Kidney (tissue), 14 donors: ENCODE results near the gene COL15A1. TPM values are rescaled to one million over a fixed set of nuclear protein-coding genes. Genes with fewer than 3 reads are reported as not detected.
A peak's percentile ranks its signal among the peaks of the same experiment; 100 is the strongest.

ENCODE experiments used
- DNase-seq, 5 donors: peaks; one replicate each; pipeline ENCODE4 v3.0.0-alpha.2; 2013 to 2020
- FAIRE-seq: peaks from 2 replicates; lab custom pipeline; 2012; peaks lifted over from hg19 to GRCh38; lab: Jason Lieb, UNC
- H3K27ac ChIP-seq, 2 donors: one replicate each; pipeline ENCODE4 v1.7.0; 2013; ENCODE audit warnings: low read depth in 2 of 2, low read length in 2 of 2, inconsistent platforms in 1 of 2
- H3K27me3 ChIP-seq: one replicate; pipeline ENCODE4 v1.7.1; 2013; ENCODE audit warnings: low read length, inconsistent platforms; ENCODE audit not compliant: control insufficient read depth, insufficient read depth
- H3K36me3 ChIP-seq, 3 donors: one replicate each; pipeline versions ENCODE4 v1.7.0 to v1.7.1; 2013; ENCODE audit warnings: low read length in 3 of 3, control low read depth in 1 of 3, inconsistent platforms in 1 of 3; ENCODE audit not compliant: insufficient read depth in 3 of 3, control insufficient read depth in 2 of 3
- H3K4me1 ChIP-seq, 3 donors: one replicate each; pipeline versions ENCODE4 v1.7.0 to v1.7.1; 2013; ENCODE audit warnings: low read length in 3 of 3, inconsistent platforms in 1 of 3, low read depth in 1 of 3; ENCODE audit not compliant: control insufficient read depth in 2 of 3, insufficient read depth in 2 of 3
- H3K4me3 ChIP-seq, 3 donors: one replicate each; pipeline versions ENCODE4 v1.7.0 to v1.8.1; 2013; ENCODE audit warnings: low read length in 3 of 3, control low read depth in 1 of 3, inconsistent platforms in 1 of 3
- H3K9ac ChIP-seq, 3 donors: one replicate each; pipeline versions ENCODE4 v1.7.0 to v1.7.1; 2013; ENCODE audit warnings: low read length in 3 of 3, control low read depth in 1 of 3, inconsistent platforms in 1 of 3
- H3K9me3 ChIP-seq, 3 donors: one replicate each; pipeline versions ENCODE4 v1.7.0 to v1.7.1; 2013; ENCODE audit warnings: low read length in 3 of 3, control low read depth in 1 of 3, inconsistent platforms in 1 of 3; ENCODE audit not compliant: control insufficient read depth in 2 of 3, insufficient read depth in 1 of 3
- CTCF ChIP-seq: IDR thresholded peaks from 3 replicates; pipeline ENCODE4 v1.5.1; 2012; ENCODE audit warnings: mild to moderate bottlenecking, moderate library complexity, borderline replicate concordance; ENCODE audit not compliant: insufficient read depth; ENCODE audit errors: extremely low read depth
- intact Hi-C: fragments of 100-400 bp; cut with DNase I; formaldehyde crosslinking; loops from one replicate; pipeline ENCODE4 v1.11.1; 2022
- polyA plus RNA-seq: library from polyadenylated mRNA; stranded (reverse); fragments of 350-450 nt; fragmentation: Illumina TruSeq; extraction: RNeasy Lipid Tissue Mini Kit (QIAGEN cat#74804); gene quantifications from one replicate; pipeline ENCODE4 v1.2.3, GENCODE V29; 2014; ENCODE audit warnings: low read depth, low replicate concordance; ENCODE audit not compliant: insufficient read depth
- total RNA-seq: library from RNA; stranded (reverse); fragmentation: NEBNext Ultra II Directional; extraction: Animal tissue kit (Norgen Biotek cat#: 25700); gene quantifications from one replicate; pipeline ENCODE4 v1.2.1, GENCODE V29; 2021
- donor health status: control.
- donor health status: control.
- donor health status: control.
- donor health status: control.
- donor health status: control.
- donor health status: DM: yes; HTN: yes; CAD: no.
- donor health status: Normal renal cell carcinoma (clear cell type).

The COL15A1 gene
- total and polyA plus RNA-seq, 2 donors from 2014 or later, result 4.7 to 42.0 TPM

- no peaks in the 10 kb centered on the region for H3K36me3 ChIP-seq
- intact Hi-C loops, result no loop called here
- no peak overlapping the region for H3K9ac ChIP-seq
- no peak overlapping the region for H3K4me3 ChIP-seq
- peak; percentile 25 for TF ChIP-seq CTCF
- FAIRE-seq (no peak), DNase-seq (no peak)
- H3K27me3 ChIP-seq, result no peaks in the 10 kb centered on the region
- no peaks in the 10 kb centered on the region for H3K4me1 ChIP-seq
- no peak overlapping the region for H3K27ac ChIP-seq
- H3K9me3 ChIP-seq, result no peaks in the 10 kb centered on the region
Measured at GRCh38 chr9:99012957-99013512, 69.3 kb downstream of the COL15A1 start.

GRCh38 chr9:99013550-99013949 lies 69.8 kb downstream of the COL15A1 start:
- Histone ChIP-seq H3K4me3 (no peak overlapping the region), H3K27ac (no peak overlapping the region), H3K9ac (no peak overlapping the region), H3K4me1 (no peaks in the 10 kb centered on the region), H3K27me3 (no peaks in the 10 kb centered on the region), H3K36me3 (no peaks in the 10 kb centered on the region), H3K9me3 (no peaks in the 10 kb centered on the region)
- intact Hi-C loops, result no loop called here
- FAIRE-seq (no peak), DNase-seq (no peak)
- no peak for TF ChIP-seq CTCF

DNA sequence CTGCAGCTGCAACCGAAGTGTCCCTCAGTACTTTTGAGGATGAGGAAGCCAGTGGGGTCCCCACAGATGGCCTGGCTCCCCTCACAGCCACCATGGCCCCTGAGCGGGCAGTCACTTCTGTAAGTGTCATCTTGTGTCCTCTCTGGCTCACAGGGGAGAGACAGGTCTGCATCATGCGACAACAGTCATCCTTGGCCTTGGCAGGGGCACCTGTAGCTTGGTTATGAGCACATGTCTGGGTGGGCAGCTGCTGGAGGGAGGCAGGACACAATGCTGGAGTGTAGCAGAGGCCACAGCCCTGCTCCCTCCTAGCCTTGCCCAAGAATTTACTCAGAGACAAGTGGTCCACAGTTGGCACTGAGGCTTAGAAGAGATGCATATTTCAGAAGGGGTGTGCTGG lies 71.7 kb downstream of the COL15A1 start:
- intact Hi-C loops, result no loop called here
- no peak for FAIRE-seq

More for the DNA sequence above, 71.7 kb downstream of the COL15A1 start:
- Histone ChIP-seq H3K4me3 (no peak overlapping the region), H3K36me3 (no peaks in the 10 kb centered on the region), H3K27me3 (no peaks in the 10 kb centered on the region), H3K9me3 (no peaks in the 10 kb centered on the region), H3K4me1 (no peaks in the 10 kb centered on the region), H3K27ac (no peak overlapping the region), H3K9ac (no peak overlapping the region)
- DNase-seq, result no peak
- TF ChIP-seq CTCF, result no peak
